Activated CD8-positive, alpha-beta memory T cell treated with anti-CD3 and anti-CD28 coated beads, Interleukin-2, amount 50 U/mL, for 48 hours (primary cell): ENCODE data around the gene NUP62CL.

Experiments used
- DNase-seq: peaks from one replicate; pipeline ENCODE4 v3.0.0-alpha.2; 2020

Gene NUP62CL

GRCh38 chrX:107135965-107136307 is 70.3 kb downstream of the NUP62CL start:
- no peak for DNase-seq

DNA sequence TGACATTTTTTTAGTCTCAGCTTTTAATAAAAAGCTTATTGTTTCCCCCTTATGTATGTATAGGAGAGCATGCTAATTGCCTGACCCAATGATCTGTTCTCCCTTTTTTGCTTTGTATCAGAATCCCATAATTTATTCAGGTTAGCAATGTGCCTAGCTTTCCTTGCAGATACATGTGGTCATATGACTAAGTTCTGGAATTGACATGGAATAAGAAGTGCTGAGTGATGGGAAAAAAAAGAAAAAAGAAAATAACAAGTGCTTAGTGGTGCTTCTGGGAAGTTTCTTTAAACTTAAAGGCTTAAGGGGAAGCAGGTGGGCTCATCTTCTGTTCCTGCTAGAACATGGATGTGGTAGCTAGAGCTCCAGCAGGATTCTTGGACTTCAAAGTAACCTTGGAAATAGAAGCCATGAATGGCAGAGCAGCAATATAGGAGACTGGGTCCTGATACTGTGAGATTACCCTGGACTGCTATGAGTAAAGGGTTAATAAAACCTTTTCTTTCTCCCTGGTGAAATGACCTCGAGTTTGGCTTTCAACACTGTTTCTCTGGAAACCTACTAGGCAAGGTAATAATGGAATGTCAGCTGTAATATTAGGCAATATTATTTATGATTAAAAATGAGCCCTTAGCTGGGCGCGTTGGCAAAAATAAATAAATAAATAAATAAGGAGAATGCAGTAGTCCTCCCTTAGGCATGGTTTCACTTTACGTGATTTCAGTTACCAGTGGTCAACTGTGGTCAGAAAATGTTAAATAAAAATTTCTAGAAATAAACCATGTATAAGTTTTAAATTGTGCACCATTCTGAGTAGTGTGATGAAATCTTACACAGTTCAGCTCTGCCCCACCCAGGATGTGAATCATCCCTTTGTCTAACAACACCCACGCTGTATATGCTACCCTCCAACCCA is 70.9 kb downstream of the NUP62CL start:
- DNase-seq, result no peak

DNA sequence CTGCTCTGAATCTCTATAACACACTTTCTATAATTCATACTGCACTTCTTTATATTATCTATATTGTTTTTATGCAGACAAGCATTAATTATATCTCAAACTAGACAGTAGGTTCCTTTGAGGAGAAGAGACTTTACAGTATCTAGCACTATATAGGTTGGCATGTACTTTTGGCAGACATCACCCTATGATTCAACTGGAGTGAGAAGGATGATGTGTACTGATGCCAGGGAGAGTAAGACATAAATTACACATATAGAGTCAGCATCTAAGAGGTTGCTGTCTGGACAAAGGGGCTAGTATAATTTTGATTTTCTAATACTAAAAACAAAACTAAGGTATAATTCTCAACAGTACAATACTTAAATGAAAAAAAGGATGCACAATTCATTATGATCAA is 82.5 kb downstream of the NUP62CL start:
- DNase-seq, result no peak

DNA sequence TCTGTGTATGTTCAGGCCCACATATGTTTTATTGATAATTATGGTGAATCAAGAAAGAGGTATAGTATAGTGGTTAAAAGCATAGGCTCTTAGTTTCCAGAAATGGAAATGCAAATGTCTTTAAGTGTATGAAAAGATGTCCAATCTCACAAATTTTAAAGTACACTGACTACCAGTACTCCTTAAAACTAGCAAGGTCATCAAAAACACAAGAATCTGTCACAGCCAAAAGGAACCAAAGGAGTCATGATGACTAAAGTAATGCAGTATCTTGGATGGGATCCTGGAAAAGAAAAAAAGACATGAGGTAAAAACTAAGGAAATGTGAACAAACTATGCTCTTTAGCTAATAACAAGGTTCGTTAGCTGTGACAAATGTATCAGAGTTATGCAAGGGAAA is 87.0 kb downstream of the NUP62CL start:
- no peak for DNase-seq

DNA sequence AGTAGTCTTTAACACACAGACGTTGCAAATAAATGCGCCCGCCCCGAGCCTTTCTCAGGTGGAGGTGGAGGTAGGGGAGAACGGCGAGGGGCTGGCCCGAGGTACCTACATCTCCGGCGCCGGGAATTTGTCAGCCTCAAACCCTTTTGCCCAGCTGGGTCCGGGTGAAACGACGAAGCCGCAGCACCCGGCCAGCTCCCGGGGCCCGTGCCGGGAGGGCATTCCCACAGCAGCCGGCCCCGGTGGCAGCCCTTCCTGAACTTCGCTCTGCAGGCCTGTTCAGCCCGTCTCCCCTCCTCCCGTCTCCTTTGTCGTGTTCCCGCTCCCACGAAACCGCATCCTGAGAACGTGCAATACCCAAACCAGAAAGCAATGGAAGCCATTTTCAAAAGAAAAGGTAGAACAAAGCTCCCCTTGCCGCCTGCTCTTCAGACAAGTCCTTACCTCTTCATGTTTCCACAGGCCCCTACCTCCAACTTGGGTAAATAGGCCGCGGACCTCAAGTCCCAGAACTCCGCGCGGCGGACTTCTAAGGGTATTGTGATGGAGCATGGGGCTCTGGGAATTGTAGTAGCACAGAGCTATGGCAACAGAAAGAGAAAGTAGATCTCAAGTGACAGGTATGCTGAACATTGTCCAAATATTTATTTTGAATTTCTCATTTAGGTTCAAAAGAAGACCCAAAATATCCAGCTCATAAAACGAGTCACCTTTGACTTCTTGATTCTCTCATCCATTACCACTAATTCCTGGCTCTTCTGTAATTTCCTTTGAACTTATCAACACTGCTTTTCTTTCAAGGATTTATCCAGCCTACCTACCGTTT is 87.7 kb downstream of the NUP62CL start, which contains the start of gene RBM41:
TSS of gene RBM41 (minus strand) at position 501 of the 826 bp plus-strand sequence. CDS start at position 452, 49 bp downstream.
- DNase-seq, result peak; percentile 78

DNA sequence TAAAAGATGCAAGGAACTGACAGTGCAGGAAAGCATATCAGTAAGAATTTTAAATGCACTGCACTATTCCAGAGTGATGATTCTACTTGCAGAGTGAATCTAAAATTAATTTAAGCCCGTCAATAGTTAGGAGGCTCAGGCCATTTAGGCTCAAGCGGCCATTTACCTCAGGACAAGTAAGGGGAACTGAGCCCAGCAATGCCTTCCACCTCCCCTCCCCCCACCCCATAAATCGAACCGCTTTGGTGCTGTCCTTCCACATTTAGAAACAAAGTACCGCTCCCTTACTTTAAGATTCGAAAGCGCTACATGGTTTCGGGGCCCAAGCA is 88.3 kb downstream of the NUP62CL start:
- no peak for DNase-seq

- no peak for DNase-seq
Measured at GRCh38 chrX:107107459-107107858, 98.8 kb downstream of the NUP62CL start.

GRCh38 chrX:107102980-107103379 is 103.3 kb downstream of the NUP62CL start:
- no peak for DNase-seq

DNA sequence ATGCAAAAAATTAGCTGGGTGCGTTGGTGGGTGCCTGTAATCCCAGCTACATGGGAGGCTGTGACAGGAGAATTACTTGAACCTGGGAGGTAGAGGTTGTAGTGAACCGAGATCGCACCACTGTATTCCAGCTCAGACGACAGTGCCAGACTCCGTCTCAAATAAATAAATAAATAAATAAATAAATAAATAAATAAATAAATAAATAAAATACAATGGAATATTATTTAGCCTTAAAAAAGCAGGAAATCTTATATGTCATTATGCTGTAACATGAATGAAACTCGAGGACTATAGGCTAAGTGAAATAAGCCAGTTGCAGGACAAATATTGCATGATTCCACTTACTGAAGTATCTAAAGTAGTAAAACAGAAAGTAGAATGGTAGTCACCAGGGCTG is 130.1 kb downstream of the NUP62CL start:
- no peak for DNase-seq
